Ammon's horn (tissue), 1 donor: ENCODE measurements around the gene ZFPM1.
"Not testable (repeated sequence)": the region's sequence is repeated elsewhere in the genome, so short reads cannot be mapped to it uniquely, and the experiment has no call there.

Source experiments
- DNase-seq: peaks from one replicate; pipeline ENCODE4 v3.0.0-alpha.2; 2016; ENCODE audit warnings: low spot score

ZFPM1 gene

GRCh38 chr16:88453217-88453531, at the start of gene ZFPM1:
Gene ZFPM1 (plus strand): TSS chr16:88453280. CDS start chr16:88453639, 359 bp downstream.
- DNase-seq: no peak

DNA sequence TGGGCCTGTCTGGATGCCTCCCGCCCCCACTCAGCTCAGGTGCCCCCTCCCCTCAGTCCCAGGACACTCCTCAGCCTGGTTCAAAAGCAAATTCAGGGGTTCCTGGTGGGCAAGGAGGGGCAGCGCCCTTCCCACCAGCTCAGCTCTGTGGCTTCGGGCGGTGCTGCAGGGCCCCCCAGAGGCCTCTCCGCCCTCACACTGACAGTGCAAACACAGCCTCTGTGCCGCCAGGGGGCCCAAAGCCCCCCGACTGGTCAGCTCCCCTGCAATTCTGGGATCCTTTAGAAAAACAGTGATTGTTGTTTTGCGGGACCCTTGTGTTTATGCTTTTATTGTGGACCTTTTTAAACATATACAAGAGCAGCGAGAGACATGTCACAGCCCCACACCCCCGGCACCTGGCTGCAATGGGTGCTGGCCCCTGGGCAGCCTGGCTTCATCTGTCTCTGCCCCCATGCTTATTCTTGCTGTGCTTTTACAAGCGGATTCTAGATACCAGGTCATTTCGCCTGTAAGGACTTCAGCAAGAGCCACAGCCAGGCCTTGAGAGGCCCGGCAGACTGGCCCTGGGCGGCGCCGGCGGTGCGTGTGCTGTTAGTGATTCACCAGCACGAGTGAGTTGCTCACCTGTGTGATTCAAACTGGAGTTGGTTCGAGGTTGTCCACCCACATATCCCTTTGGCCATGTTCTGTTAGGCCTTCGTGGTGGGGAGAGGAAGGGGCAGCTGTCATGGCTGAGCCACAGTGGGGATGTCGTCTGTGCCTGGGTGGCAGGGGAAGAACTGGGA, 49.1 kb upstream of the ZFPM1 start:
- DNase-seq: no peak

GRCh38 chr16:88404769-88405168, 48.3 kb upstream of the ZFPM1 start:
- no peak for DNase-seq

DNA sequence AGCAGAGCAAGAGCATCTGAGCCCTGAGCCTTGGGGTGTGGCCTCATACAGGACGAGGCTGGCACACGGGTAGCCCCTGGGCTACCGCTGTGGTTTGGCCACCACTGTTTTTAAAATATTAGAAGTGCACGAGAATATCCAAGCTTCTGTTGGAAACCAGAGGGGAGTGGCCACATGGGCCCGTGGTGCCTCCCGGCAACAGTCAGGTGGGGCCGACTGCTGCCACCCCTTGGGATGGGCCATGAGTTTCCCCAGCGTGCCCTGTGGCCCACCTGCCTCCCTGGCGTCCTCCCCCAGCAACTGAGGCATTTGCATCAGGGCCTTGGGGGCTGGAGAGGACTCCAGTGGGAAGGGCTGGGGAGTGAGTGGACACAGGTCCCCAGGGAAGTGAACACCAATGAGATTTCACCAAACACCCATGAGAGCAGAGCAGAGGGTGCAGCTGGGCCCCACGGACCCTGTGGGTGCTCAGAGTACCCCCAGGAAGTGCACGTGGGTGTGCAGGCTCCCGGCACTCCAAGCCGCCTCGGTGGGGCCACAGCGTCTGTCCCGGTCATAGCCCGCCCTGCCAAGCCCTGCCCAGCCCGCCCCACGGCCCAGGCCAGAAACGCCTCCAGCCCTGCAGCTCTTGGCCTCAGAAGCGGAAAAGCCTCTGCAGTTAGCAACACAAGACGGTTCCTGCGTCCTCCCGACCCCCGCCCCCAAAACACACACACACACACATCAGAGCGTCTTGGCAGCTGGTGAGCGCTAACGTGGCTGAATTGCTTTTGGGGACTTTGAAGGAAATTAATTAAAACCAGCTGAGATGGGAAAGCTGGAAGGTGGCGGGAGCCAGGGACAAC, 47.6 kb upstream of the ZFPM1 start:
- DNase-seq: no peak

- DNase-seq: no peak
These were observed 46.7 kb upstream of the ZFPM1 start for GRCh38 chr16:88406096-88407041.

GRCh38 chr16:88407042-88407420, 46.0 kb upstream of the ZFPM1 start:
- no peak for DNase-seq

- DNase-seq: no peak
These were observed 45.3 kb upstream of the ZFPM1 start for GRCh38 chr16:88407807-88408206.

GRCh38 chr16:88408561-88409142, 44.4 kb upstream of the ZFPM1 start:
- DNase-seq: no peak

DNA sequence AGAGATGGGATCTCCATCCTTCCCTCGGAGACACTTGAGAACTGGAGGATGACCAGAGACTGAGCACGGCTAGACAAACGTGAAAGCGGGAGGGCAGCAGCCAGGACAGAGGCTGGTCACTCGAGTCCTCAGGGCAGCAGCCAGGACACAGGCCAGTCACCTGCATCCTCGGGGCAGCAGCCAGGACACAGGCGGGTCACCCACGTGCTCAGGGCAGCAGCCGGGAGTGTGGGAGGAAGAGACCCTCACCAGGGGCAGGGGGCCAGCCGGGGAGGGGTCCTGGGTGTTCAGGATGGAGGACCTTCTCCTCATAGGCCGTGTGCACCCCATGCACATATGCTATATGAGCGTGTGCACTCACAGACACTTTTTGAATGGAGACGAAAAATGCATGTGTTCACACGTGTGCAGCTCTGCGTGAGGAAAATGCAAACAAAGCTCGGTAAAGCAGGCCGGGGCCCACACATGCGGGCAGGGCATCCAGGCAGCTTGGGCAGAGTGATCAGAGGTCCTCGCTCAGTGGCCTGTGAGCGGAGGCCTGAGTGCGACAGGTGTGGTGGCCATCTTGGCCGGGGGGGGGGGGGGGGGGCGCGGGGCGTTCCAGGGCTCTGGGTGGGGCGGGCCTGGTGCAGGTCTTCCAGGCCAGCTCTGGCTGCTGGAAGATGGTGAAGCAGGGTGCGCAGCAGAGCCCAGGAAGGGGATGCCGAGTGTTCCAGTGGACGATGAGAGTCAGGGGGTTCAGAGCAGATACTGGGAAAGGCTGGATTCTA, 43.6 kb upstream of the ZFPM1 start:
- no peak for DNase-seq

DNA sequence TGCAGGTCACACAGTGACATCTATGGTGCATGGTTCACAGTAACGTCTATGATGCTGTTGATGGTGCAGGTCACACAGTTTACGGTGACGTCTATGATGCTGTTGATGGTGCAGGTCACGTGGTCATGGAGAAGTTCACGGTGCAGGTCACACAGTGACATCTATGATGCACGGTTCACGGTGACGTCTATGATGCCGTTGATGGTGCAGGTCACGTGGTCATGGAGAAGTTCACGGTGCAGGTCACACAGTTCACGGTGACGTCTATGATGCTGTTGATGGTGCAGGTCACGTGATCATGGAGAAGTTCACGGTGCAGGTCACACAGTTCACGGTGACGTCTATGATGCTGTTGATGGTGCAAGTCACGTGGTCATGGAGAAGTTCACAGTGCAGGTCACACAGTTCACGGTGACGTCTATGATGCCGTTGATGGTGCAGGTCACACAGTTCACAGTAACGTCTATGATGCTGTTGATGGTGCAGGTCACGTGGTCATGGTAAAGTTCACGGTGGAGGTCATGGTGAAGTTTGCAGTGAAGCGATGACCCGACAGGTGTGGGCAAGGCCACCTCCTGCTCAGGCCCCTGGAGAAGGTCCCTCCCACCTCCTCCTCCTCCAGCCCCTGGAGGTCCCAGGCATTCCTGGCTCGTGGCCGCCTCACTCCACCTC, 42.6 kb upstream of the ZFPM1 start:
- not testable (repeated sequence) for DNase-seq

DNA sequence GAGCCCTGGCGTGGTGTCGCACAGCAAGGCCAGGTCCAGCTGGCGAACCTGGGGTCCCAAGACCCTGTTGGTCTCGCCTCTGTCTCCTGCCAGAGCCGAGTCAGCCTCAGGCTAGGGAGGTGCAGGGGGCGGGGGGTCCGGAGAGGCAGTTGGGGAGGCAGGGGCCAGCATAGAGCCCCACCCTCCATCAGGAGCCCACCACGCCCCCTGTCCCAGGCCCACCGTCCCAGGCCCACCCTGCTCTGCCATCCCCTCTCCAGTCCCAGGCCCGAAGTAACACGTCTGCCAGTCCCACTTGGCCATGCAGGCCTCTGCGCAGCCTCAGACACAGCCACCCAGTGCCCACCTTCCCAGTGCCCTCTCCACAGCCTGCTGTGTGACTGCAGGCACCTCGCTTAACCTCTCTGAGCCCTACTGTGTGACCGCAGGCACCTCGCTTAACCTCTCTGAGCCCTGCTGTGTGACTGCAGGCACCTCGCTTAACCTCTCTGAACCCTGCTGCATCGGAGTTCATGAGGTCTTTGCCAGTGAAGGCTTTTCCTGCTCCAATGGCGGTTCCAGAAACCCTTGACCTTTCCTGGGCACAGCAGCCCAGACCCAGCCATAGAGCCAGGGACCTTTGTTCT, 41.0 kb upstream of the ZFPM1 start:
- no peak for DNase-seq

GRCh38 chr16:88412766-88413165, 40.3 kb upstream of the ZFPM1 start:
- no peak for DNase-seq

DNA sequence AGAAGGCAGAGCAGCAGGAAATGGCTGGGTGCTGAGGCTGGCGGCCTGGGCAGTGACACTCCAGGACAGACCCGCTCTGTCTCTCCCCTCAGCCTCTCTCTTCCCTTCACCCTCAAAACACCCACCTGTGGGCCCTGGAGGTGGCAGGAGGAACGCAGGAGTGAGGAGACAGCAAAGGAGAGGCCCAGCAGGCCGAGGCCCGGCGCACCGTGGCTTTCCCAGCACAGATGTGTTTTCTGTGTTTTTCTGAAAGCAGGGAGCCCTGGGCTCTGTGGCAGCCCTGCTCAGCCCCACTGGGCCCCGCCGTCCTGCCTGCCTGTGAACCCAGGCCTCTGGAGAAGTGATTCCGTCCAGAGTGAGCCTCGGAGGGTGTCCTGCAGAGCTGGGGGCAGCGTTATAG, 39.8 kb upstream of the ZFPM1 start:
- DNase-seq: no peak

DNA sequence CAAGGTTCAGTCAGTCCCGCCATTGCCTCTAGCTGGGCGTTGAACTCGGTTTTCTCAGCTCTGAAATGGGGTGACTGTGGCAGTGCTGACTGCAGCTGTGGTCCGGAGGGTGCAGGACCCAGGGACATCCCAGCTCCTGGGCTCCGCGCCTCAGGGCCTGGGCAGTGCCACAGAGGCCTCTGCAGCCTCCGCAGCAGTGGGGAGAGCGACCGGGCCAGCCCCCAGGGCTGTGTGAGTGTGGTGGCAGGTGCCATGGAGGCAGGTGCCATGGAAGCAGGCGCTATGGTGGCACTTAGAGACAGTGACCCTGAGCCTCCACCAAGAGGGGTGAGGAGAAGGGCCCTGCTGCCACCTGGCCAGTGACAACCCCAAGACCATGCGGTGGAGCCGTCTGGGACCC, 39.4 kb upstream of the ZFPM1 start:
- no peak for DNase-seq

GRCh38 chr16:88414521-88415380, 38.3 kb upstream of the ZFPM1 start:
- DNase-seq: no peak

- no peak for DNase-seq
These were observed 37.7 kb upstream of the ZFPM1 start for GRCh38 chr16:88415381-88415705.

- no peak for DNase-seq
These were observed 37.3 kb upstream of the ZFPM1 start for GRCh38 chr16:88415713-88416323.

GRCh38 chr16:88416686-88417085, 36.4 kb upstream of the ZFPM1 start:
- DNase-seq: no peak
